K562 (cell line): ENCODE measurements around the gene KRTAP1-3.

Source experiments
- ESRRA ChIP-seq: fragments of 450-650 bp; IDR thresholded peaks from 2 replicates; pipeline ENCODE4 v1.6.1; 2014; ENCODE audit warnings: low read depth, mild to moderate bottlenecking, moderate library complexity, borderline replicate concordance
- FOXK1 ChIP-seq: sonication (generic); formaldehyde crosslinking; IDR thresholded peaks from 2 replicates; pipeline ENCODE4 v1.8.0; 2022; ENCODE audit warnings: missing genetic modification reagents, mild to moderate bottlenecking, borderline replicate concordance
- POLR2A ChIP-seq: fragments of 450-650 bp; conservative IDR thresholded peaks from 2 replicates; pipeline ENCODE4 v1.6.1; 2016
- PTBP1 ChIP-seq: fragments of 200-400 bp; formaldehyde crosslinking; IDR thresholded peaks from 2 replicates; pipeline ENCODE4 v1.6.1; 2017; ENCODE audit warnings: low read depth, low read length
- RAD21 ChIP-seq, 2 experiments: fragments of 250-450 bp in 1 of 2; fragments of 450-650 bp in 1 of 2; sonication (Bioruptor Pico) in 1 of 2; formaldehyde crosslinking in 1 of 2; IDR thresholded peaks in 1 of 2; conservative IDR thresholded peaks in 1 of 2; 2 replicates each; pipeline versions ENCODE4 v1.4.0 to v1.8.0; 2020 to 2022; ENCODE audit warnings: mild to moderate bottlenecking in 2 of 2, moderate library complexity in 1 of 2
- SREBF1 ChIP-seq: fragments of 150-350 bp; IDR thresholded peaks from 2 replicates; pipeline ENCODE4 v1.6.1; 2014; ENCODE audit warnings: antibody characterized with exemption, low read depth, low read length, borderline replicate concordance
- TEAD1 ChIP-seq, 2 experiments: fragments of 450-650 bp in 1 of 2; sonication (generic) in 1 of 2; formaldehyde crosslinking; IDR thresholded peaks; 2 replicates each; pipeline versions ENCODE4 v1.4.0 to v1.8.0; 2020 to 2022; ENCODE audit warnings: mild to moderate bottlenecking in 2 of 2, missing genetic modification reagents in 1 of 2
- ZNF586 ChIP-seq: fragments of 450-650 bp; formaldehyde crosslinking; conservative IDR thresholded peaks from 2 replicates; pipeline ENCODE4 v1.4.0; 2020; ENCODE audit warnings: mild to moderate bottlenecking, moderate library complexity
- TF ChIP-seq, protein P1 (sequence below), 3 experiments: IDR thresholded peaks in 2 of 3; conservative IDR thresholded peaks in 1 of 3; 2 replicates each; pipeline ENCODE4 v1.5.1; 2011 to 2012; ENCODE audit warnings: low read length in 3 of 3, mild to moderate bottlenecking in 3 of 3, control low read depth in 2 of 3, improper control_type of control experiment in 1 of 3, inconsistent platforms in 1 of 3, low read depth in 1 of 3, mixed read lengths in 1 of 3, moderate library complexity in 1 of 3; ENCODE audit not compliant: insufficient read depth in 2 of 3

DNA sequence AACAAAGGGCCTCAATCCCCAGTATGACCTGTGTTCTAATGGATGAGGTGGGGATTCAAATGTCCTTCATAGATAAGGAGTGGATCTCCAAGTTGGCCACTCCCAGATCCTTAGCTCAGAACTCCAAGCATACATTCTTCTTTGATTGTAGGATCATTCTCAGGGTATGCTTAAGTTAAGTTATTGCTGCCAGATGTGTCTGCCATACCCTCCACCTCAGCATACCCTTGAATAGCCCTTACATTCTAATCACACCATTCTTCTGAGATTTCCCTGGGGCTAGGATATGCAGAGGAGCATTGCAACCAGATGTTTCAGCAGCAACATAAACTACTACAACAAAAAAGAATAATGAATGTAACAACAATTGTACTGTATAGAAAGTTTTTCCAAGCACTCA lies 32.6 kb upstream of the KRTAP1-3 start:
- no peak for TF ChIP-seq POLR2A
- TF ChIP-seq, protein P1, sequence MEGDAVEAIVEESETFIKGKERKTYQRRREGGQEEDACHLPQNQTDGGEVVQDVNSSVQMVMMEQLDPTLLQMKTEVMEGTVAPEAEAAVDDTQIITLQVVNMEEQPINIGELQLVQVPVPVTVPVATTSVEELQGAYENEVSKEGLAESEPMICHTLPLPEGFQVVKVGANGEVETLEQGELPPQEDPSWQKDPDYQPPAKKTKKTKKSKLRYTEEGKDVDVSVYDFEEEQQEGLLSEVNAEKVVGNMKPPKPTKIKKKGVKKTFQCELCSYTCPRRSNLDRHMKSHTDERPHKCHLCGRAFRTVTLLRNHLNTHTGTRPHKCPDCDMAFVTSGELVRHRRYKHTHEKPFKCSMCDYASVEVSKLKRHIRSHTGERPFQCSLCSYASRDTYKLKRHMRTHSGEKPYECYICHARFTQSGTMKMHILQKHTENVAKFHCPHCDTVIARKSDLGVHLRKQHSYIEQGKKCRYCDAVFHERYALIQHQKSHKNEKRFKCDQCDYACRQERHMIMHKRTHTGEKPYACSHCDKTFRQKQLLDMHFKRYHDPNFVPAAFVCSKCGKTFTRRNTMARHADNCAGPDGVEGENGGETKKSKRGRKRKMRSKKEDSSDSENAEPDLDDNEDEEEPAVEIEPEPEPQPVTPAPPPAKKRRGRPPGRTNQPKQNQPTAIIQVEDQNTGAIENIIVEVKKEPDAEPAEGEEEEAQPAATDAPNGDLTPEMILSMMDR (IDR thresholded peaks at IDR 0.05 in 2 of 3, conservative IDR thresholded peaks at IDR 0.05 in 1 of 3; ENCODE audit: insufficient read depth in 2 of 3, low read depth in 1 of 3, low read length in 3 of 3): no peak
- TF ChIP-seq ESRRA: no peak
- no peak for TF ChIP-seq PTBP1
- TF ChIP-seq RAD21 (CRISPR knock-in tag; conservative IDR thresholded peaks at IDR 0.05 in 1 of 2, IDR thresholded peaks at IDR 0.05 in 1 of 2): no peak
- TF ChIP-seq TEAD1 (CRISPR knock-in tag; IDR thresholded peaks at IDR 0.05): no peak
- no peak for TF ChIP-seq ZNF586 (CRISPR knock-in tag)
- TF ChIP-seq SREBF1: no peak
- TF ChIP-seq FOXK1 (CRISPR knock-in tag): no peak
